Subcutaneous adipose tissue (tissue), 4 donors: Measurements from ENCODE around the gene CD300LF. TPM values are rescaled to one million over a fixed set of nuclear protein-coding genes. Genes with fewer than 3 reads are reported as not detected.

Source experiments
- total RNA-seq, 4 donors: library from RNA; depleted of rRNA; stranded (reverse); fragments of >200 nt; gene quantifications; one replicate each; pipeline ENCODE4 v1.1.0, GENCODE V29; 2016
- TF ChIP-seq, protein P1 (sequence below): fragments of 450-650 bp; IDR thresholded peaks from one replicate; pipeline ENCODE4 v1.5.1; 2016; ENCODE audit warnings: low read depth, mild to moderate bottlenecking, control low read depth, antibody characterized with exemption, moderate library complexity

Gene CD300LF
- total RNA-seq, 4 donors from 2014 or later: 0.98 to 6.8 (median 1.1) TPM; not detected in 1

DNA sequence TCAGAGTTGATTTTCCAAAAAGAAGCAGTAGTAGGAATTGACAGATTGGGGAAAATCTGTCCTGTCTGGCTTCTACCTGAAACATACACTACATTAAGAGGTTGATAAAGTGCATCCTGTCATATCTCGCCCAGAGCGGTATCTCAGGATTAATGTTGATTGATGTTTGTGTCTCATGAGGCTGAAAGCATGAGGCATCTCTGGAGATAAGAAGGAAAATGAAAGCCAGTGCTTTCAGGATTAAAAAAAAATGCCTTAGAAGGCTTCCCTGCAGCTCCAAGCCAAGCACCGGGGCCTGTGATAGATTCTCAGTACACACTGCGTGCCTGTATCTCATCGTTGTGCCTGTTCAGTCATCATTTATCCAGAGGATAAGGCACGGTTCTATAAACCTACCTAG lies 62.8 kb downstream of the CD300LF start:
- TF ChIP-seq, protein P1, sequence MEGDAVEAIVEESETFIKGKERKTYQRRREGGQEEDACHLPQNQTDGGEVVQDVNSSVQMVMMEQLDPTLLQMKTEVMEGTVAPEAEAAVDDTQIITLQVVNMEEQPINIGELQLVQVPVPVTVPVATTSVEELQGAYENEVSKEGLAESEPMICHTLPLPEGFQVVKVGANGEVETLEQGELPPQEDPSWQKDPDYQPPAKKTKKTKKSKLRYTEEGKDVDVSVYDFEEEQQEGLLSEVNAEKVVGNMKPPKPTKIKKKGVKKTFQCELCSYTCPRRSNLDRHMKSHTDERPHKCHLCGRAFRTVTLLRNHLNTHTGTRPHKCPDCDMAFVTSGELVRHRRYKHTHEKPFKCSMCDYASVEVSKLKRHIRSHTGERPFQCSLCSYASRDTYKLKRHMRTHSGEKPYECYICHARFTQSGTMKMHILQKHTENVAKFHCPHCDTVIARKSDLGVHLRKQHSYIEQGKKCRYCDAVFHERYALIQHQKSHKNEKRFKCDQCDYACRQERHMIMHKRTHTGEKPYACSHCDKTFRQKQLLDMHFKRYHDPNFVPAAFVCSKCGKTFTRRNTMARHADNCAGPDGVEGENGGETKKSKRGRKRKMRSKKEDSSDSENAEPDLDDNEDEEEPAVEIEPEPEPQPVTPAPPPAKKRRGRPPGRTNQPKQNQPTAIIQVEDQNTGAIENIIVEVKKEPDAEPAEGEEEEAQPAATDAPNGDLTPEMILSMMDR: no peak

DNA sequence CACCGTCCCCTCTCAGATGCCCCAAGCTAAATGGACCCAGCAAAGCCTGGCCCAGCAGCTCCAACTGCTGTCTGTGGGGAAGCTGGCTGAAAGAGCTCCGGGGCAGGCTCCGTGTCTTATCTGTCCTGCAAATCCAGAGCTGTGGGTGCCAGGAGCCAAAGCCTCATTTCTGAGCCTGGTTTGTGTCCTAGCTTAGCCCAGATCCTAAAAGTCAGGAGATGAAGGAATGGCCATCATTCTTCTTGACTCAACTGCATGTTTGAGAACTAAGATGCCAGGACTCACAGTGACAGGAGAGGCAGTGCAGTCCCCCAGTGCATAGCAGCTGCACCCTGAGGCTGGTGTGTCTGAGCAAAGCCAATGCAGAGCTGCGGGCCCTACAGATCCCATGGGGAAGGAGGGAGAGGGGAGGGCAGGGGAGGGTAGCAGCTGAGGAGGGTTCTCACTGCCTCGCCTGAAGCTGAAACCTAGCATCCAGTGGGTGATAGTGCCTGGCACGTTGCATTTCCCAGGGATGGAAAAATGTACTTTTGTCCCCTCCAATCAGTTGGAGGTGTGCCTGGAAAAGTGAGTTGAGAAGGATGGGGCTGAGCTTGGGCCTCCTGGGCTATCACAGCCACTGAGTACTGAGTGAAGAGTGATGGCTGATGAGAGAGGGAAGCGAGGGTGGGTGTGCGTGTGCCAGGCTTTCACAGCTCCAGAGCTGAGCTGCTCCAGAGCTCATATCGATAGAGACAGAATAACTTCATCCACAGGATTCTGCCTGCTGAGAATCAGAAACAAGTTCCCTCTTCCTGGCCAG lies 64.7 kb downstream of the CD300LF start:
- TF ChIP-seq, protein P1: no peak

DNA sequence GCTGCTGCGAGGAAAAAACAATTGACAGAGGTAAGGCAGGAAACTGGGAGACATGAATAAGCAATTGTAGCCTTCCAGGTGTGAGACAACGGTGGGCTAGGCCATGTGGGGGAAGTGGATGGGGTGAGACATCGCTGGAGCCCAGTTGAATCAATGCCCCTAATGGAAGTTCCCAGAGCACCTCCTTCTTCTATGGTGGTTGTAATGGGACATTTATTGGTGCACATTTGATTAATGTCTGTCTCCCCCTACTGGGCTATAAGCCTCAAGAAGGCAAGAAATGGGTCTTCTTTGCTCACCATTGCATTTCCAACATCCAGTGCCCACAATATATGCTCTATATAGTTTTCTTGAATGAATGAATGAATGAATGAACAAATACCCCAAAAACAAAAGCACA lies 66.5 kb downstream of the CD300LF start:
- TF ChIP-seq, protein P1: no peak

- TF ChIP-seq, protein P1: no peak
These were observed 67.7 kb downstream of the CD300LF start for GRCh38 chr17:74645010-74645409.

DNA sequence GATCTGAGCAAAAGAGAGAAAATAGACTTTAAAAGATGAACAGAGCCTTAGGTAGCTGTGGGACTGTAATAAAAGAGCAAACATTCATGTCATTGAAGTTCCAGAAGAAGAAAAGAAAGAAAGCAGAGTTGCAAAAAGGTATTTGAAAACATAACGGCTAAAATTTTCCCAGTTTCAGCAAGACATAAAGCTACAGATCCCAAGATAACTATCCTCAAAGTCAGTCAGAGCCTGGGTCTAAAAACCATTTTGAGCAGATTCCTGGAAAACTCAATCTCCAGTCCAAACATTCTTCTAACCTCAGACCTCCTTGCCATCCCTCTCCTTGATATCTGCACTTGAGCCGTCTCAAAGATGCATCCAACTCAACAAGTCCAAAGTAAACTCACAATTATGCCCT lies 68.3 kb downstream of the CD300LF start:
- TF ChIP-seq, protein P1: no peak

Other genes starting within 250 kb of the CD300LF start
- 10 to 100 TPM in 1 of 4 donors, 1 to 10 TPM in 3; 1.9 to 100.0 (median 5.2) TPM for gene CD300A, start 246.3 kb downstream of the CD300LF start, total RNA-seq
- gene CD300LB, start 181.4 kb downstream of the CD300LF start, total RNA-seq: 10 to 100 TPM in 1 of 4 donors, under 1 TPM in 2, not detected in 1; 0.33 to 36.4 (median 0.88) TPM
- gene CD300C, start 166.8 kb downstream of the CD300LF start, total RNA-seq: 1 to 10 TPM in 3 of 4 donors, under 1 TPM in 1; 0.65 to 4.0 (median 2.5) TPM
- gene CD300H, start 145.4 kb downstream of the CD300LF start, total RNA-seq: not detected
- gene CD300LD, start 120.6 kb downstream of the CD300LF start, total RNA-seq: not detected
- 1 to 10 TPM in 3 of 4 donors, under 1 TPM in 1; 0.38 to 1.2 (median 1.1) TPM for gene CD300E, start 89.2 kb downstream of the CD300LF start, total RNA-seq
- gene RAB37, start 24.3 kb upstream of the CD300LF start, total RNA-seq: 1 to 10 TPM in 3 of 4 donors, not detected in 1; 1.0 to 2.4 (median 1.9) TPM
- 10 to 100 TPM; 10.3 to 26.2 (median 15.1) TPM for gene NHERF1, start 35.7 kb upstream of the CD300LF start, total RNA-seq
- 10 to 100 TPM; 12.4 to 20.0 (median 18.3) TPM for gene NAT9, start 63.4 kb upstream of the CD300LF start, total RNA-seq
- under 1 TPM; 0.17 to 0.38 (median 0.27) TPM for gene GRIN2C, start 147.0 kb upstream of the CD300LF start, total RNA-seq
- gene FDXR, start 160.1 kb upstream of the CD300LF start, total RNA-seq: 1 to 10 TPM; 1.1 to 8.3 (median 6.0) TPM
- gene FADS6, start 180.7 kb upstream of the CD300LF start, total RNA-seq: under 1 TPM in 1 of 4 donors, not detected in 3; 0.22 TPM
- not detected for gene USH1G, start 210.3 kb upstream of the CD300LF start, total RNA-seq
- under 1 TPM in 1 of 4 donors, not detected in 3; 0.44 TPM for gene OTOP2, start 211.3 kb upstream of the CD300LF start, total RNA-seq
- gene OTOP3, start 223.0 kb upstream of the CD300LF start, total RNA-seq: not detected